H1 (cell line): ENCODE measurements around the gene DCAF7. TPM values are rescaled to one million over a fixed set of nuclear protein-coding genes. Genes with fewer than 3 reads are reported as not detected.

Source experiments
- CEBPB ChIP-seq: IDR thresholded peaks from 2 replicates; pipeline ENCODE4 v1.6.1; 2012; ENCODE audit warnings: low read depth, low read length
- CTBP2 ChIP-seq: IDR thresholded peaks from 2 replicates; pipeline ENCODE4 v1.7.0; 2011; ENCODE audit warnings: borderline replicate concordance, mild to moderate bottlenecking, moderate library complexity, mixed read lengths, low read length; ENCODE audit not compliant: insufficient read depth, insufficient read length
- SP4 ChIP-seq: IDR thresholded peaks from 2 replicates; pipeline ENCODE4 v1.6.1; 2012; ENCODE audit warnings: low read length, inconsistent platforms
- polyA plus RNA-seq, 7 experiments: library from polyadenylated mRNA; depleted of rRNA in 3 of 7; stranded (reverse) in 5 of 7; unstranded in 2 of 7; fragments of >200 nt in 5 of 7; fragments of 200-250 nt in 2 of 7; gene quantifications; 1 replicate in 5 of 7; 2 replicates in 1 of 7; 4 replicates in 1 of 7; pipeline versions ENCODE4 v1.2.1 to v1.2.3, GENCODE V29; 2011 to 2013; ENCODE audit warnings: missing spikeins in 2 of 7, mixed read lengths in 2 of 7
- total RNA-seq: library from RNA; stranded (reverse); fragmentation: NEBNext Ultra II Directional; extraction: Animal tissue kit (Norgen Biotek cat#: 25700); gene quantifications from 2 replicates; pipeline ENCODE4 v1.2.1, GENCODE V29; 2021
- TF ChIP-seq, protein P1 (sequence below), 3 experiments: IDR thresholded peaks; 1 replicate in 2 of 3; 2 replicates in 1 of 3; pipeline versions ENCODE4 v1.5.1 to v1.6.1; 2011; ENCODE audit warnings: low read length in 3 of 3, mild to moderate bottlenecking in 3 of 3, inconsistent platforms in 2 of 3, low read depth in 1 of 3, moderate library complexity in 1 of 3; ENCODE audit not compliant: insufficient read depth in 1 of 3; ENCODE audit errors: control extremely low read depth in 1 of 3

DCAF7 gene
- total and polyA plus RNA-seq, 2 of the 8 experiments (the other 6 are each of a cell fraction or from before 2014, with no cell fraction given) = 74.9 to 94.1 TPM

DNA sequence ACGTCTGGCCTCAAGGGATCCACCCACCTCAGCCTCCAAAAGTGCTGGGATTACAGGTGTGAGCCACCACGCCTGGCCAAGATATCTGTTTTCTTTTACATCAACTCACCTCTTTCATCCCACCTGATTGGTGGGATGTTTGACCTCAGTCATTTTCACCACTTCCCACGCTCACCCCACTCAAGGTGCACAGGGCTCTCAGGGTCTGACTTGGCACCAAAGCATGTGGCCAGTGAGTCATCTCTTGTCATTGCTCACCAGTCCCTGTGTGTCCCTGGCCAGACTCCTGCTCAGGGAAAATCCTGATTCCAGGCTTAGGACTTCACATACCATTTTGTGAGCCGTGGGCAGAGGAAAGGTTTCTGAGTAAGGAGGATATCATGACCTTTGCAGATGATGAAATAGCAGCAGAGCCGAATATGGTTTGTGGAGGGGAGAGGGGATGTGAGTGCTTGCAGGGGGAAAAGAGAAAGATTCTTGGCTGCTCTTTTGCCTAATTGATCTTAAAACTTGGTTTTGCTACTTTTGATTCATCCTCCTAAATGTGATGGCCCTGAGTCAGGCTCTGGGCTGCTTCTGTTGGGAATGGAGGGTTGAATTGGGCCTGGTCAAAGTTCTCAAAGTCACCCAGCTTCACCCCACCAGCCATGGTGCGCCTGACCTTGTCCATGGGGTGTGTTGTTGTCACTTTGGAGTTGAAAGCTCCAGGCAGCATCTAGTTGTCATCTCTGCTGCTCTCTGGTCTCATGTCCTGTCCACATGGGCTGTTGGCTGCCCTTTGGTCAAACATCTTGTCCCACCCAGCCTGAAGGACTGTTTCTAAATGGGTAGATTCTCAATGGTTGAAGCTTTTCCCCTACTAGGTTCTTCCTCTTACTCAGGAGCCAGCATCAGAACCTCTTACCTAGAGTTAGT, 33.1 kb upstream of the DCAF7 start (continued):
- TF ChIP-seq, protein P1, sequence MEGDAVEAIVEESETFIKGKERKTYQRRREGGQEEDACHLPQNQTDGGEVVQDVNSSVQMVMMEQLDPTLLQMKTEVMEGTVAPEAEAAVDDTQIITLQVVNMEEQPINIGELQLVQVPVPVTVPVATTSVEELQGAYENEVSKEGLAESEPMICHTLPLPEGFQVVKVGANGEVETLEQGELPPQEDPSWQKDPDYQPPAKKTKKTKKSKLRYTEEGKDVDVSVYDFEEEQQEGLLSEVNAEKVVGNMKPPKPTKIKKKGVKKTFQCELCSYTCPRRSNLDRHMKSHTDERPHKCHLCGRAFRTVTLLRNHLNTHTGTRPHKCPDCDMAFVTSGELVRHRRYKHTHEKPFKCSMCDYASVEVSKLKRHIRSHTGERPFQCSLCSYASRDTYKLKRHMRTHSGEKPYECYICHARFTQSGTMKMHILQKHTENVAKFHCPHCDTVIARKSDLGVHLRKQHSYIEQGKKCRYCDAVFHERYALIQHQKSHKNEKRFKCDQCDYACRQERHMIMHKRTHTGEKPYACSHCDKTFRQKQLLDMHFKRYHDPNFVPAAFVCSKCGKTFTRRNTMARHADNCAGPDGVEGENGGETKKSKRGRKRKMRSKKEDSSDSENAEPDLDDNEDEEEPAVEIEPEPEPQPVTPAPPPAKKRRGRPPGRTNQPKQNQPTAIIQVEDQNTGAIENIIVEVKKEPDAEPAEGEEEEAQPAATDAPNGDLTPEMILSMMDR (IDR thresholded peaks at IDR 0.05; ENCODE audit: control extremely low read depth in 1 of 3, insufficient read depth in 1 of 3, low read depth in 1 of 3, low read length in 3 of 3) = no peak
- no peak for TF ChIP-seq SP4
- TF ChIP-seq CEBPB = no peak
- no peak for TF ChIP-seq CTBP2
